Endothelial cell of umbilical vein (primary cell): ENCODE data around the gene TPPP2. TPM values are rescaled to one million over a fixed set of nuclear protein-coding genes. Genes with fewer than 3 reads are reported as not detected.

ENCODE experiments used
- BruUV-seq: library from RNA; stranded (reverse); fragments of 400-500 nt; replicated peaks from 2 replicates; lab custom pipeline; 2021; lab: Mats Ljungman, UMichigan
- CTCF ChIA-PET: fragments of 300-600, 350-600 bp; sonication (Branson Sonifier 250); formaldehyde crosslinking; loops from one replicate; lab custom pipeline; 2021; ENCODE audit warnings: antibody characterized with exemption, inconsistent platforms; lab: Charles Lee
- POLR2A ChIA-PET: fragments of 300-600, 350-600 bp; sonication (Branson Sonifier 250); formaldehyde crosslinking; loops from one replicate; lab custom pipeline; 2021; ENCODE audit warnings: antibody characterized with exemption, inconsistent platforms; lab: Charles Lee
- DNase-seq: peaks from one replicate; pipeline ENCODE4 v3.0.0-alpha.2; 2011; ENCODE audit warnings: low read depth, low spot score
- FAIRE-seq: peaks from 2 replicates; lab custom pipeline; 2011; peaks lifted over from hg19 to GRCh38; lab: Jason Lieb, UNC
- H2AFZ ChIP-seq: 2 replicates; pipeline ENCODE4 v1.6.0; 2012; ENCODE audit warnings: low read depth, low read length, control low read depth, inconsistent platforms
- H3K27ac ChIP-seq: 2 replicates; pipeline ENCODE4 v1.5.1; 2011; ENCODE audit warnings: low read depth, mild to moderate bottlenecking, control low read depth, low read length, moderate library complexity; ENCODE audit not compliant: insufficient read depth
- H3K27me3 ChIP-seq, 2 experiments: 2 replicates each; pipeline versions ENCODE4 v1.6.0 to v1.6.1; 2011; ENCODE audit warnings: low read length in 2 of 2, mixed read lengths in 1 of 2; ENCODE audit not compliant: control insufficient read depth in 2 of 2, insufficient read depth in 2 of 2
- H3K36me3 ChIP-seq, 2 experiments: 2 replicates in 1 of 2; 3 replicates in 1 of 2; pipeline ENCODE4 v1.5.1; 2011; ENCODE audit warnings: low read length in 2 of 2, mild to moderate bottlenecking in 1 of 2, moderate library complexity in 1 of 2; ENCODE audit not compliant: control insufficient read depth in 2 of 2, insufficient read depth in 2 of 2; ENCODE audit errors: extremely low read depth in 1 of 2
- H3K4me1 ChIP-seq: 3 replicates; pipeline ENCODE4 v1.5.1; 2011; ENCODE audit warnings: mild to moderate bottlenecking, low read length; ENCODE audit not compliant: control insufficient read depth, insufficient read depth; ENCODE audit errors: extremely low read depth
- H3K4me2 ChIP-seq: 2 replicates; pipeline ENCODE4 v1.6.1; 2011; ENCODE audit warnings: low read length, control low read depth, mixed read lengths; ENCODE audit not compliant: insufficient read depth
- H3K4me3 ChIP-seq, 3 experiments: fragments of 200-600 bp in 1 of 3; sonication (generic), shearing (Covaris generic) in 1 of 3; replicated peaks in 1 of 3; 2 replicates each; pipeline ENCODE4 v1.5.1; 2011 to 2016; ENCODE audit warnings: control low read depth in 3 of 3, low read length in 3 of 3, mild to moderate bottlenecking in 2 of 3, inconsistent platforms in 1 of 3, low read depth in 1 of 3, moderate library complexity in 1 of 3; ENCODE audit not compliant: insufficient read depth in 1 of 3
- H3K79me2 ChIP-seq: 2 replicates; pipeline ENCODE4 v1.6.0; 2012; ENCODE audit warnings: low read length, inconsistent platforms; ENCODE audit not compliant: control insufficient read depth, insufficient read depth
- H3K9ac ChIP-seq: replicated peaks from 2 replicates; pipeline ENCODE3; 2011; ENCODE audit warnings: low read length, control low read depth; ENCODE audit not compliant: insufficient read depth; ENCODE audit errors: extremely low read depth
- H3K9me1 ChIP-seq: replicated peaks from 3 replicates; pipeline ENCODE4 v1.6.0; 2011; ENCODE audit warnings: mild to moderate bottlenecking, low read length; ENCODE audit not compliant: control insufficient read depth, insufficient read depth; ENCODE audit errors: extremely low read depth
- H3K9me3 ChIP-seq: replicated peaks from 2 replicates; pipeline ENCODE4 v1.5.1; 2012; ENCODE audit warnings: low read length, inconsistent platforms; ENCODE audit not compliant: control insufficient read depth, insufficient read depth
- H4K20me1 ChIP-seq: replicated peaks from 2 replicates; pipeline ENCODE3; 2011; ENCODE audit warnings: mild to moderate bottlenecking, low read length; ENCODE audit not compliant: control insufficient read depth, insufficient read depth; ENCODE audit errors: extremely low read depth
- EZH2 ChIP-seq: IDR thresholded peaks from 2 replicates; pipeline ENCODE4 v1.6.1; 2012; ENCODE audit warnings: borderline replicate concordance, low read depth, mild to moderate bottlenecking, moderate library complexity, low read length, inconsistent platforms; ENCODE audit not compliant: severe bottlenecking
- POLR2AphosphoS5 ChIP-seq: IDR thresholded peaks from 2 replicates; pipeline ENCODE4 v1.6.1; 2012; ENCODE audit warnings: low read depth, mild to moderate bottlenecking, control low read depth, low read length, moderate library complexity; ENCODE audit not compliant: insufficient read depth
- dilution Hi-C: fragments of 300-500 bp; cut with MboI; formaldehyde crosslinking; loops from one replicate; pipeline ENCODE4 v1.15.0; 2019; ENCODE audit warnings: low sequenced_read_pairs; ENCODE audit not compliant: extremely low pct_ligation_motif_present
- intact Hi-C: fragments of 100-400 bp; cut with micrococcal nuclease; formaldehyde crosslinking; loops from one replicate; pipeline ENCODE4 v1.10.0; 2022
- polyA plus RNA-seq, 4 experiments: library from polyadenylated mRNA; depleted of rRNA in 3 of 4; stranded (reverse) in 3 of 4; unstranded in 1 of 4; fragments of >200 nt; gene quantifications; 2 replicates each; pipeline versions ENCODE4 v1.2.1 to v1.2.3, GENCODE V29; 2011 to 2012; ENCODE audit warnings: missing spikeins in 1 of 4
- total RNA-seq: library from RNA; stranded (reverse); gene quantifications from 2 replicates; pipeline ENCODE4 v1.2.3, GENCODE V29; 2021

Gene TPPP2
- total and polyA plus RNA-seq, 2 donors (not counting 3 experiments of a cell fraction or from before 2014, with no cell fraction given), result not detected

GRCh38 chr14:21024585-21025370 lies 5.2 kb upstream of the TPPP2 start, which contains the start of gene NDRG2:
Gene NDRG2 (minus strand): TSS chr14:21025061. CDS start chr14:21023315, 1,746 bp downstream.
- no peaks in the 10 kb centered on the region for H3K79me2 ChIP-seq
- peaks cover 43 to 59% of the 10 kb centered on the region in 2 experiments for H3K27me3 ChIP-seq
- DNase-seq (no peak), FAIRE-seq (no peak)
- H3K4me3 ChIP-seq, result peak within 1 kb of the TSS in 1 of 3 experiments; percentile 22
- no TSS peak for BruUV-seq
- ChIA-PET CTCF (interaction anchor here (2.5 kb wide), 1 partner anchor 10 kb away, joined by 28 read pairs; no protein-coding TSS in a partner anchor), POLR2A (no interaction called here)
- no peaks in the 10 kb centered on the region for H3K9me1 ChIP-seq
- no peaks in the 10 kb centered on the region for H3K36me3 ChIP-seq
- no peak within 1 kb of the TSS for H3K4me2 ChIP-seq
- no peaks in the 10 kb centered on the region for H3K4me1 ChIP-seq
- H3K9ac ChIP-seq, result no peak within 1 kb of the TSS
- intact Hi-C loops (no loop called here), dilution Hi-C loops (no loop called here)
- no peaks in the 10 kb centered on the region for H4K20me1 ChIP-seq
- no peaks in the 10 kb centered on the region for H3K9me3 ChIP-seq
- H3K27ac ChIP-seq, result no peak within 1 kb of the TSS
- TF ChIP-seq POLR2AphosphoS5, result no peak
- TF ChIP-seq EZH2, result peak; percentile 82
- no peak within 1 kb of the TSS for H2AFZ ChIP-seq

- Histone ChIP-seq H4K20me1 (no peaks in the 10 kb centered on the region), H3K4me3 (peak overlapping the region in 1 of 3 experiments; percentile 22), H2AFZ (no peak overlapping the region), H3K36me3 (no peaks in the 10 kb centered on the region), H3K4me1 (no peaks in the 10 kb centered on the region), H3K79me2 (no peaks in the 10 kb centered on the region), H3K9me1 (no peaks in the 10 kb centered on the region), H3K4me2 (no peak overlapping the region), H3K9me3 (no peaks in the 10 kb centered on the region), H3K27ac (no peak overlapping the region), H3K9ac (no peak overlapping the region), H3K27me3 (peaks cover 43 to 60% of the 10 kb centered on the region in 2 experiments)
- TF ChIP-seq POLR2AphosphoS5, result no peak
- peak; percentile 90 for TF ChIP-seq EZH2
- FAIRE-seq (no peak), DNase-seq (no peak)
- BruUV-seq, result no TSS peak
- ChIA-PET CTCF (interaction anchor here (0.8 to 2.5 kb wide), 3 partner anchors 10 to 47 kb away, joined by 3 to 28 read pairs (median 13); no protein-coding TSS in a partner anchor), POLR2A (no interaction called here)
- dilution Hi-C loops, result no loop called here
- intact Hi-C loops, result no loop called here
Observed at GRCh38 chr14:21025371-21026273, 4.4 kb upstream of the TPPP2 start.
